Testis (tissue), 2 donors: ENCODE measurements around the gene NEO1.

ENCODE experiments used
- CTCF ChIP-seq, 3 experiments: fragments of 450-650 bp in 2 of 3; fragments of 200-600 bp in 1 of 3; sonication (generic) in 1 of 3; IDR thresholded peaks; one replicate each; pipeline ENCODE4 v1.5.1; 2016 to 2019; ENCODE audit warnings: antibody characterized with exemption in 3 of 3, mild to moderate bottlenecking in 2 of 3, moderate library complexity in 1 of 3
- POLR2A ChIP-seq: fragments of 450-650 bp; IDR thresholded peaks from one replicate; pipeline ENCODE4 v1.6.1; 2017; ENCODE audit warnings: antibody characterized with exemption, mild to moderate bottlenecking, moderate library complexity

DNA sequence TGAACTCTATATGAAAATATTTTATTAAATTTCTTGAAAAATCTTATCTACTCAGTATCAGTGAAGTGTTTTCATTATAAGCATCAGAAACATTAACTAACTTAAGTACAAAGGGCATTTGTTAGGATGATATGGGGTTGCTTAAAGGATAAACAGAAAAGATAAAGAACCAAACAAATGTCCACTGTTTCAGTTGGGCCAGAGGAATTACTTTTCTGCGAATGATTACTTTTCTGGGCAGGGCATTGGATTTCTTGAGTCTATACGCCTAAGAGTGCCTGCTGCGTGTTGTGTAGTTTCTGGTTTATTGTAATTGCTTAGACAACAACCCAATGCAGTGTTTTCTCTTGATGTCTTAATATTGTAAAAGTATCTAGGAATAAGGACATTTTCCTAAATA lies 52.8 kb downstream of the NEO1 start:
- TF ChIP-seq CTCF (IDR thresholded peaks at IDR 0.05) (no peak), POLR2A (no peak)
